Epithelial cell of esophagus (primary cell): ENCODE data around the gene OPN1SW.

ENCODE experiments used
- DNase-seq: peaks from one replicate; pipeline ENCODE4 v3.0.0; 2010; ENCODE audit warnings: low read depth
- H3K4me3 ChIP-seq: 2 replicates; pipeline ENCODE4 v1.5.1; 2011; ENCODE audit warnings: mild to moderate bottlenecking, low read length, control low read depth
- TF ChIP-seq, protein P1 (sequence below): IDR thresholded peaks from 2 replicates; pipeline ENCODE4 v1.5.1; 2011; ENCODE audit warnings: low read depth, mild to moderate bottlenecking, low read length, control low read depth, inconsistent platforms; ENCODE audit not compliant: insufficient read depth; ENCODE audit errors: missing control alignments

The OPN1SW gene

DNA sequence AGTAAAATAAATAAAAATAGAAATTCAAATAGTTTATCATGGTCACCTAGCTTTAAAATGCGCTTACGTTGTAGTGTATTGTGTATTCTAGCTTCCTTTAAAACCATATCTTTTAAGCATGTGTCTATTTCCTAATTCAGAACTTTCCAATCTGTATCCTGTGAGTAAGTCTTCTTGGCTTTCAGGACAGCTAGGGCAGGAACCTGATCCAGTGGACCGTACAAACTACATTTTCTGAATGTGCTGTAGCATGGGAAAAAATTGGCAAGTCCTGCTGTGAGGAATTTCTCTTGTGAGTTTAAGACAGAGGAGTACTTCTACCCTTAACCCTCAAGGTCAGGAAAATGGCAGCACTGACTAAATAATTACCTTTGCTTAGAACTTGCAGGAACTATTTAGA, 12.1 kb downstream of the OPN1SW start:
- TF ChIP-seq, protein P1, sequence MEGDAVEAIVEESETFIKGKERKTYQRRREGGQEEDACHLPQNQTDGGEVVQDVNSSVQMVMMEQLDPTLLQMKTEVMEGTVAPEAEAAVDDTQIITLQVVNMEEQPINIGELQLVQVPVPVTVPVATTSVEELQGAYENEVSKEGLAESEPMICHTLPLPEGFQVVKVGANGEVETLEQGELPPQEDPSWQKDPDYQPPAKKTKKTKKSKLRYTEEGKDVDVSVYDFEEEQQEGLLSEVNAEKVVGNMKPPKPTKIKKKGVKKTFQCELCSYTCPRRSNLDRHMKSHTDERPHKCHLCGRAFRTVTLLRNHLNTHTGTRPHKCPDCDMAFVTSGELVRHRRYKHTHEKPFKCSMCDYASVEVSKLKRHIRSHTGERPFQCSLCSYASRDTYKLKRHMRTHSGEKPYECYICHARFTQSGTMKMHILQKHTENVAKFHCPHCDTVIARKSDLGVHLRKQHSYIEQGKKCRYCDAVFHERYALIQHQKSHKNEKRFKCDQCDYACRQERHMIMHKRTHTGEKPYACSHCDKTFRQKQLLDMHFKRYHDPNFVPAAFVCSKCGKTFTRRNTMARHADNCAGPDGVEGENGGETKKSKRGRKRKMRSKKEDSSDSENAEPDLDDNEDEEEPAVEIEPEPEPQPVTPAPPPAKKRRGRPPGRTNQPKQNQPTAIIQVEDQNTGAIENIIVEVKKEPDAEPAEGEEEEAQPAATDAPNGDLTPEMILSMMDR, result no peak
- DNase-seq, result no peak
- H3K4me3 ChIP-seq, result no peak overlapping the region

DNA sequence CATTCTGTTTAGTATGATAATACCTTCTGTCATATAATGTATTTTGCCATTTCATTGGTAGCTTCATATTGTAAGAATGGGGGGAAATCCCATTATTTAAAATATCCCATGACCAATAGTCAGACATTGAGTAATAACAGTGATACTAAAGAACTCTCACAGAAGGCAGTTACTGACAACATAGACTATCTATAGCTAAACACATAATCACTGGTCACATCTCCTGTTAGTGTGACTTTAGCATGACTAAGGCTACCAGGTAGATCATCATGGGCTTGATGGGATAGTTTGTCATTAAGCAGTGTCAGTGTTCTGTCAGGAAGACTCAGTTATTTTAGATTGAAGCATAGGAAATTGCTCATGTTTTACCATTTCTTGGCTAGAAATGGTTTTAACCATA, 16.4 kb downstream of the OPN1SW start:
- TF ChIP-seq, protein P1, result no peak
- no peak overlapping the region for H3K4me3 ChIP-seq
- DNase-seq, result no peak

DNA sequence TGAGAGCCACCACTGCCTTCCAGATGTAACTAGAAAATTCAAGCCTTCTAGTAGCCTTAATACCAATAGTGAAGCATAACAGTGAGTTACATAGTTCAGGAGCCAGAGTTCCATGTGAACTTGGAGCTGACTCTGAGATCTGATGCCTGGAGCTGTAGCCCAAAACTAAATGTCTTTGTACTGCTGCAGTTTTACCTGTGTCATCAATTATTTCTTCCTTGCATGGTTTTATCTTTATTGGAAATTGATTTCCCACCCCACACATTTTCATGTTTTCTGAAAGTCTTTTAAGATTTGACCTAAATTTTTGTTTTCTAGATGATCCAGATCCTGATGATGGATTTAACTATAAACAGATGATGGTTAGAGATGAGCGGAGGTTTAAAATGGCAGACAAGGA, 17.0 kb downstream of the OPN1SW start:
- TF ChIP-seq, protein P1, result no peak
- DNase-seq, result no peak
- no peak overlapping the region for H3K4me3 ChIP-seq

DNA sequence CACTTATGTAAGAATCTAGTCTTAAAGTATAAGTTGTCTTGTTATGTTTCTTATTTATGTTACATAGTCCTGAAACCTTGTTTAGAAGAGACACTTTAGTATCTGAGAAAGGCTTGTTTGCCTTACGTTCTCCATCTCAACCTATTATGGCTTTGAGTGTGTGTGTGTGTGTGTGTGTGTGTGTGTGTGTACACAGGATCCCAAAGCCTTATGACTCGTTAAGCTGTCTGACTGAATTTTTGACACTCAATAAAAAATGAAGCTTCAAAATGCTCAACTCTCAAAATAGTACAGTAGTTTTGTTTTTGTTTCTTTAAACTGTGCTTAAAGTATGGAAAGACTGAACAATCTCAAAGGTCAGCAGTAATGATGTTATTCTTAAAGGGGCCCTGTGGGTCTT, 18.4 kb downstream of the OPN1SW start:
- H3K4me3 ChIP-seq, result no peak overlapping the region
- no peak for DNase-seq
- TF ChIP-seq, protein P1, result no peak

DNA sequence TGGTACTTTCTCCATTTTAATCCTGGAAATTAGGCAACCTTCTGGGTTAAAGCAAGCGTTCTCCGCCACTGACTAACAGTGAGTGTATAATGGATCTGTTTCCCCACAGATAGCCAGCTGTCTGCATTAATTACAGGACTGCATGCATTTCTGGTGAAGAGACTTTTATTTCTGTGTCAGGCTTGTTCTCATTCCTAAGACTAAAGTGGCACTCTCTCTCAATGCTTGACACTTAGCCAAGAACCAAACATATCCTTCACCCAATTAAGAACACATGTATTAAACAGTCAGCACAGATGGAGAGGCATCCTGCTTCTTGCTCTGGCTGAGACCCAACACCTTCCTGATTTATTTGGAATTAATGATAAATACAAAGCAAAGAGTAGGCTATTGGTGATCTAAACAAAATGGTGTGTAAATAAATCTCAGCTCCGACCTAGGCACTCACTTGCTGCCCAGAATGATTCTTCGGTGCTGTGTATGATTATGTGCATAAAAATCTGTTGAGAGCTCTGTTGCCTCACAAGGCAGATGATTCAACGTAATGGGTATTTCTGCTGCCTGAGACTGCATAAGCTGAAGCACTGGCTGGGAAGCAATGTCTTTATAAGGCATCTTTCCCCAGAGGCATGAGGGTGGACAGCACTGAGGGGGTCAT, 19.6 kb downstream of the OPN1SW start:
- no peak overlapping the region for H3K4me3 ChIP-seq
- DNase-seq, result no peak
- TF ChIP-seq, protein P1, result no peak

DNA sequence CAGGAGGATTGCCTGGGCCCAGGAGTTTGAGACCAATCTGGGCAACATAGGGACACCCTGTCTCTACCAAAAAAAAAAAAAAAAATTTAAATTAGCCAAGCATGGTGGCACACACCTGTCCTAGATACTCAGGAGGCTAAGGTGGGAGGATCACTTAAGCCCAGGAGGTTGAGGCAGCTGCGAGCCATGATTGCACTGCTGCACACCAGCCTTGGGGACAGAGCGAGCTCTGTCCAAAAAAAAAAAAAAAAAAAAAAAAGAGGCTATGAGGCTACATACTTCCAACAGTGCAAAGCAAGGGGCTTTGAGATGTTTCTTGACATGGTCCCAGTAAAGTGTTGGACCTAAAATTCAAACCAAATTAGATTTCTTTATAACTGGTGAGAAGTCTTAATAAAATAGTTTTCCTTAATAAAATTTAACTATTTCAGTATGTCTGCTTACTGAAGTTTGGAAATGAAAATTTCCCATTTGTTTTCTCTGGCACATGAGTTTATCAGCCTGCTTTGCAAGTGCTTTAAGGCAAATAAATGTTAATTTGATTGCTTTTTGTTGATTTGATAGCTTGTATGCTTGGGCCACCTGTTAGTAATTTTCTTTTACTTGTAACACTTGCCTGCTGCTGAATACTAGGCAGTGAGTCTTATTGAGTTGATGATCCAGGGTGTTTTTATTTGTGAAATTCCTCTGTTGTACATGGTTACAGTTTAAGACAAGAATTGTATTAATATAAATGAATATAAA, 20.3 kb downstream of the OPN1SW start:
- TF ChIP-seq, protein P1, result no peak
- H3K4me3 ChIP-seq, result no peak overlapping the region
- no peak for DNase-seq

DNA sequence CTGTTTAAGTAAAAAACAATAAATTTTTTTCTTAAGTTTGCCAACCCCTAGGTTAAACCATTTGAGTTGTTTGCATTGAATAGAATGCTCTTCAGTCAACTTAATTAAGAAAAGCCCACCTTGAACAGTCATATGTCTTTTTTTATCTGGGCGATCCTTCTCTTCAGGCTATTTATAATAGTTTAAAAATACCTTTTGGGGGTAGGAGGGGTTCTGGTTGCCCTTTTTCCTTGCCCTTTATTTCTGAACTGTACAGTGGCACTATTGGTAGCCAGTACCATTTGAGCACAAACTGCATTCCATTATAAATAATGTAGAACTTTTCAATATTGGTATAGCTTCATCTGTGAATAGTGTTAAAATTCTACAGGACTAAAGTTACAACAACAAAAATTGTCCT, 23.3 kb downstream of the OPN1SW start:
- TF ChIP-seq, protein P1, result no peak
- DNase-seq, result no peak
- H3K4me3 ChIP-seq, result no peak overlapping the region
